ENCODE results near the gene IQGAP2.

Gene IQGAP2

DNA sequence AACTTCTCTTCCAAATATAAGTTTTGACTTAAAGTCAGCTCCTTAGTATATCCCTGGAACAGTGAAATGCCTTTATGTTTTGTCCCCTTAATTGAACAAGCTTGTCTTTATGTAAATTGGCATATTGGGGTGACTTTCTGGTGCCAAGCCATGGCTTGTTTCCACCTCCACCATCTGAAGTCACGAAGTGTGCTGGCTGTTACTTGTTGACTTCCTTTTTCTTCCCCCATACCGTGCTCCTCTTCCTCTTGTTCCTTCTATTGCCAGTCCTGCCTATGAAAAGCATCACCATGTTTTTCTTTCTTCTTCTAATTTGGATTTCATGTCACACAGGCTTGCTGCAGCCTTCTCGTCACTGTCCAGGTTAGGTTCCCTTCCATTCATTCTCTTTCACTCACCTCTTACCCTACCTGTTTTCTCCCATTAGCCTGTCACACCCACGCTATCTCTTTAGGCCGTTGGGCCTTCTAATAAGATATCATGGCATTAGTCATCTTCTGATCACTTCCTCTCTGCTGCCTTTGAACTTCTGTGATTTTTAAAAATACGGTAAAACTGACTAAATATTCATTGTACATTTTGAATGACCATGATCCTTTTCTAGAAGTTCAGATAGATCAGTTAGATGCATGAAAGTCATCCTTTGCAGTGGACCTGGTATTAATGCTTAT, 48.1 kb downstream of the IQGAP2 start:
- DNase-seq: no peak

DNA sequence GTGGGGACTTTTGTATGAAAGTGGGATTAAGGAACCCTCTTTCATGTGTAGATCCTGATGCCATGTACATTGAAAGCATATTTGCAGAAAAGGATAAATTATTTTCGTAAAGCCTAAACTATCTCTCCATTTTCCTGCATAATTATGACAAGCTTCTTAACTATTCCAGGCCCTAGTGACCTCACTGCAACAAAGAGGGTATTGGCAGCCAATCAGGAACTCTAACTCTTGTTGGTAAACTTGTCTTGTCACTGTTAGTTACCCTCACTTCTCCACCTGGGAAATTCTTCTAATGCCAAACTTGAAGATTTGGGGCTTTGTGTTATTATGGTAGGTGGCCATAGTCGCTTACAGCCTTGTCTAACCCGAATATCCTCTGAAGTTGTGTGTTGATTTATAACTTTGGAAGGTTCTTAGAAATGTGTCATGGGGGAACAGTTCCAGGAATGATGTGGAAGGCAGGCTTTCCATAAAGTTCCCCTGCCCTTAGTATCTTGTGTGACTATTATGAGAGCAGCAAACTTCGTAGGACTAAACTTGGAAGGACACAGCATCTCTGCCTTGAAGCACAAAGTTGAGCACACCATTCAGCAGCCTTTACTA, 52.5 kb downstream of the IQGAP2 start:
- DNase-seq: no peak

- no peak for DNase-seq
Observed at GRCh38 chr5:76456258-76456657, 53.2 kb downstream of the IQGAP2 start.

- DNase-seq: no peak
Observed at GRCh38 chr5:76457674-76458485, 54.8 kb downstream of the IQGAP2 start.

DNA sequence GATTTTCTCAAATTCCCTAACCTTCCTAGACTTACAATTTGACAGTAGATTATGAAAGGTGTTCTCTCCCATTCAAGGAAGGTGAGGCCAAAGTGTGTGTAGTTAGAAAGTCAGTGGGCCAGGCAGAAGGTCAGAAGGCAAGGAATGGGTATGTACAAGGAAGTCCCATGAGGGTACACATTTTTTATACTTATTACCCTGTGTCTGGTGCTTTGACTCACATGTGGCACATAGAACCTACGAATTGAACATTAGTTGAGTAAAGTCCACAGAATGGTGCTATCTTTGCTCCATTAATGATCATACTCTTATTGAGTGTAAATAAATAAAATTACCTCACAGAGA, 55.4 kb downstream of the IQGAP2 start:
- DNase-seq: no peak

DNA sequence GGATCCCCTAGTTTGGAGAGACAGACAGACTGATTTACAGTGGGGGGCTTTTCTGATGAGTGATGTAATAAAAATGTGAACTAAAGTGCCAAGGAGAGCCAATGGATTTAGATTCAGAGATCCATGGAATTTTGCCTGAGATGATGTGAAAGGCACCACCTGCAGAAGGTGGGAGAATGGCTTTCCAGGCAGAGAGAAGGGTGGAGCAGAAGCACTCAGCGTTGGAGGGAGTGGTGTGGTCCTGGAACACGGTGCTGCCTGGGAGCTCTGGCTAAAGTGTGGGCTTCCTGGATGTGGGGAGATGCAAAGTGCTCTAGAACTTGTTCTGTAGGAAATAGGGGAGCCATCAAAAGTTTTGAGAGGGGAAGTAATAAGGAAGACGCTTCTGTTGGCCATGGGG, 57.0 kb downstream of the IQGAP2 start:
- DNase-seq: no peak

DNA sequence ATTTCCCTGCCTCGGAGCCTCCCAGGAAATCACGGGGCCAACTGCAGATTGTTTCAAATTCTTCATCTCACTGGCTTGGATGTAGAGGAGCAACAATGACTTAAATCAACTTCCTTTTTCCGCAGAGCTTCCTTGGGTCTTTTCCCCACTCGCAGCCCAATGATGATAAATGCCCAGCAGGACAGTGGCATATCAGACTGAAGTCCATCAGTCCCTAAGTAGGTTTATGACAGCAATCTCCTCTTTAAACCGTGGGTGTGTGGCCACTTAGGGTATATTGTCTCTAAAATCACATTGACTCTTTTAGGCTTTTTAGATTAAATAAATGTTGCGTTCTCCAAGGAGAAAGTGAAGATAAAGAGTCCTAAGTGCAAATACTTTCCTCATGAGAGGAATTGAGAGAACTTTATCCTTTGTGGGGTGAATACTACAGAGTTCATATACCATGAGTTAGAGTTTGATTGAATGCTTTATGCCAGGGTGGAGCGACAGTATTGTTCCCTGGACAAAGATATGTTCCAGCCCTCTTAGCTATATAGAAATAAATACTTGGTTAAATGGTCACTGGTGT, 59.1 kb downstream of the IQGAP2 start:
- DNase-seq: no peak

GRCh38 chr5:76467216-76467615, 64.1 kb downstream of the IQGAP2 start:
- no peak for DNase-seq

DNA sequence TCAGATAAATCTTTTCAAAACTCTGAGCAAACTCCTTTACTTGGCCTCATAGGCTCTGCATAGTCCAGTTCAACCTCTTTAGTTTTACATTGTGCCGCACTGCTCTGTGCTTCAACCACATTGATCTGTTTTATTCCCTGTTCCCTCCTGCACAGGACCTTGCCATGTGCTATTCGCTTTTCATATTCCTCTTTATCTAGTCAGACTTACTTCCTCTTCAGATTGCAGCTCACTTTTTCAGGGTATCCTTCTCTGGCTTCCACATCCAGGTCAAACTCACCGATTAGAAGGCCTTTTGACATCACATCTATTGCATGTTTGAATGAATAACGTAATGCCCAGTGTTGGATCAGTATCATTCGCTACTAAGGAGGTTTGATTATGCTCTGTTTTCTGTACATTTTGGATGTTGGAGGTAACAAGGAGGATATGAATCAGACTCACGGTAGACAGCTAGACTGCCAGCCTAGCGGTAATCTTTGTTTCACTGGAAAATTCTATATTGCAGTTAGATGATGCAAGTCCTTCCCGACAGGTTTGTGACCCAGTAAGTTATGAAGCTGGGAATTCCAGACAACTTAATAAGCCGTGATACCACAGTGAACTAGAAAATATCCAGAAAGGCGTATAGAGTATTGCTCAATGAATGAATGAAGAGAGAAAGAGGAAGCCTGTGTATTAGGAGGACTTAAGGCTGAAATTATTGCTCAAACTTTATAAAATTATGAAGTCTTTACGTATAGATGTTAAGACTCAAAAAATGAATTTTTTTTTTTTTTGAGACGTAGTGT, 65.7 kb downstream of the IQGAP2 start:
- no peak for DNase-seq

DNA sequence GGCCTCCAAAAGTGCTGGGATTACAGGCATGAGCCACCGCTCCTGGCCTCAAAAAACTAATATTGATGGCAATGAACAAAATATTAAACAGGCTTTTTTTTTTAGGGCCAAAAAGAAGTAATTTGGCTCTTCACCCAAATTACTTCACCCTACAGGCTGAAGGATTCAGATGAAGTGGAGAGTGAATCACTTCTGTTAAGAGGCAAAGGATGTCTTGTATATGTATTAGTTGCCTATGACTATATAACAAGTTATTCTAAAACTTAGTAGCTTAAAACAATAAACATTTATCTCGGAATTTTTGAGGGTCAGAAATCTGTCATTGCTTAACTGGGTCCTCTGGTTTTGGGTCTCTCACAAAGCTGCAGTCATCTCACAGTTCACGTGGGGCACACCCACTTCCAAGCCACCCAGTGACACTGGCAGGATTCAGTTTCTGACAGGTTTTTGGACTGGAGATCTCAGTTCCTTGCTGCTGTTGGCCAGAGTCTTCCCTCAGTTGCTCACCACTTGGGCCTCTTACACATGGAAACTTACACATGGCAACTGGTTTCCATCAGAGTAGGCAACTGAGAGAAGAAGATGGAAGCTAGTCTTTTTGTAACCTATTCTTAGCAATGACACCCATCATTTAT, 66.7 kb downstream of the IQGAP2 start:
- no peak for DNase-seq

DNA sequence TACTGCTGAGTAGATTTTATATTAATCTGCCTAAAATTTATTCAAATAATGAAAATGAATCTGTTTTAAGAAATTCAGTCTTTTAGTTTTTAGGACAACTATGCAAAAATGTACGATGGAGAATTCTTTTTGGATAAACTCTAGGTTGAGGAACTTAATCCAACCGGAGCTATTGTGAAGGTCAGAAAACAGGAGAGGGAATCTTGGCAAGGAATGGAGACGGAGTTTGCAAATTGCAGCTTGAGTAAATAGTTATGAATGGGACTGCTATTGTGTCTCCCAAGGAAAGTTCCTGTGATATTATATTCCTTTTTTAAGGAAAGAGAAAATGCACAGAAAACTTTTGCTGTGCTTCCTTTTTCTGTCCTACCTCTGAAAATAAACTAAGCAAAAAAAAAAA, 67.9 kb downstream of the IQGAP2 start:
- no peak for DNase-seq

DNA sequence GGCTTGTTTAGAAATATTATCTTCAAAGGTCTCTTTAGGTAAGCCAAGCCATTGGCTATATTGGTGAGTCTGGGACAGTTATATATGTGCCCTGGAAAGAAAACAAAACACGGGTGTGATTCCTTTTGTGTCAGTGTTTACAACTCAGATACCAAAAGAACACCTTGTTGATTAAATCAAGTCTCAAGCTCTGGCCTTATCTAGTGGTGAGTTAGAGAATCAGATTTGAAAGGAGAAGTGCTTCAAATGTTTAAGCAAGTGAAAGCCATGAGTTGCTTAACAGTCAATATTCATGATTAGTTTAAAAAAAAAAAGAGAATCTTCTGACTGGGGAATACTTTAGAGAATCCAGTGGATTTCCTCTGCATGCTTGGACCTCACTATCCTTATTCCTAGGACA, 68.3 kb downstream of the IQGAP2 start:
- no peak for DNase-seq

DNA sequence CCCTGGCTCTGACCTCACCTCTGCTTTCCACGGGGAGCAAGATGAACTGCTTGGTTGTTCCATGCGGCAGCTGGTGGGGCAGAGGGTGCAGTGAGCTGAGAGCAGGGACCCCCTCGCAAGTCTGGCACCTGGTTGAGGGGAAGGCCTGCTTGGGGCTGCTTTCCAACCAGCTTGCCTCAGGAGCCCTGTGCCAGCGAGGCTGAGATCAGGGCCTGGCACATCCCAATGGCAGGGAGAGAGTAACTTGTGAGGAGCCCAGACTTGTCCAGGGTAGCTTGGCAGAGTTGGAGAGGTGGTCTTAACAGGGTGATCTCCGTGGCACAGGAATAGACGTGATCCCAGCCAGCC, 68.9 kb downstream of the IQGAP2 start:
- DNase-seq: no peak

GRCh38 chr5:76472335-76473008, 69.4 kb downstream of the IQGAP2 start:
- DNase-seq: no peak

- DNase-seq: no peak
Observed at GRCh38 chr5:76473009-76473336, 69.9 kb downstream of the IQGAP2 start.

- no peak for DNase-seq
Observed at GRCh38 chr5:76473661-76474060, 70.6 kb downstream of the IQGAP2 start.

GRCh38 chr5:76474377-76474776, 71.3 kb downstream of the IQGAP2 start:
- no peak for DNase-seq

GRCh38 chr5:76475385-76475784, 72.3 kb downstream of the IQGAP2 start:
- no peak for DNase-seq

GRCh38 chr5:76475936-76476335, 72.9 kb downstream of the IQGAP2 start:
- DNase-seq: no peak

DNA sequence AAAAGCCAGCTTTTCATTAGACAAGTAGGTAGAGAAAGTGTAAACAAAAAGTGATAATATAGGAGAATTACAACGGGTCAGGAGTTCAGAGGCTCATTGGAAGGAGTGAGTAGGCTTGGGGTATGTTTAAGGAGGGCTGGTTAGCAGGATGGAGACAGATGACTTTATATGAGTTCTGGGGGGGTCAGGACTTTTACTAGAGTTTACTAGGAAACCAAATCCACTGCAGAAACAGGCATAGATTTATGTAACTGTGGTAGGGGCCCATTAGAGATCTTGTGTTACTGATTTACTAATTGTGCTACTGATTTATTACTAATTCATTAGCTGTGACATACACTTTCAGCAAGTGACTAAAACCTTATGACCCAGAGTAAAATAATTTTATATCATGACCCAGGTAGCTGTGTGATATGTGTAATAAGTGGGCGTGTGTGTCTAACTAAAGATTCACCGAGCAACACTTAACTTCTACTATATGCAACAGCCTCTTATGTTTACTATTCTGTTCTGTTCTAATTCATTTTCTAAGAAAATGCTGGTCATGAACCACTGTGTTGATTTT, 73.5 kb downstream of the IQGAP2 start:
- no peak for DNase-seq

DNA sequence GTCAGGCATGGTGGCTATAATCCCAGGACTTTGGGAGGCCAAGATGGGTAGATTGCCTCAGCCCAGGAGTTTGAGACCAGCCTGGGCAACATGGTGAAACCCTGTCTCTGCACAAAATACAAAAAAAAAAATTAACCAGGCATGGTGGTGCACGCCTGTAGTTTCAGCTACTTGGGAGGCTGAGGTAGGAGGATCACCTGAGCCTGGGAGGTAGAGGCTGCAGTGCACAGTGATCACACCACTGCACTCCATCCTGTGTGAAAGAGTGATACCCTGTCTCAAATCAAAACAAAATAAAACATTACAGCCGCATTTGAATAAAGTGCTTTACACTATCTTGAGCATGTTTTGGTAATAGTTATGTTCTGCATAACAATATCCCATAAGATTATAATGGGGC, 74.0 kb downstream of the IQGAP2 start:
- DNase-seq: no peak

GRCh38 chr5:76477571-76477970, 74.5 kb downstream of the IQGAP2 start:
- DNase-seq: no peak

All from EL (cell line).